Loucy (cell line): ENCODE data around the gene HPS1.

Experiments used
- CTCF ChIP-seq: fragments of 200-600 bp; sonication (generic); conservative IDR thresholded peaks from 2 replicates; pipeline ENCODE4 v1.5.1; 2014; ENCODE audit warnings: mild to moderate bottlenecking, antibody characterized with exemption, low read length
- EZH2phosphoT487 ChIP-seq: fragments of 200-600 bp; IDR thresholded peaks from 2 replicates; pipeline ENCODE4 v1.6.1; 2018; ENCODE audit warnings: antibody characterized with exemption, mild to moderate bottlenecking, moderate library complexity, borderline replicate concordance

- TF ChIP-seq CTCF (no peak), EZH2phosphoT487 (no peak)
Observed at GRCh38 chr10:98388101-98388655, 58.6 kb downstream of the HPS1 start.
